Heart right ventricle (tissue), 16 donors: Measurements from ENCODE around the gene PIK3C3. TPM values are rescaled to one million over a fixed set of nuclear protein-coding genes. Genes with fewer than 3 reads are reported as not detected.

ENCODE experiments used
- ATAC-seq, 8 donors: fragments of 200-7000 bp; cut with Tn5 transposase; one replicate each; pipeline ENCODE4 v1.9.1; 2020; ENCODE audit warnings: mild to moderate bottlenecking in 8 of 8, moderate library complexity in 8 of 8, moderate number of reproducible peaks in 1 of 8
- DNase-seq, 2 donors: peaks; one replicate each; pipeline ENCODE4 v3.0.0-alpha.2; 2020
- H3K27ac ChIP-seq, 10 donors: fragments of 200-600 bp; sonication (generic) in 2 of 10; one replicate each; pipeline versions ENCODE4 v1.5.0 to v1.8.0; 2020 to 2022; ENCODE audit warnings: mild to moderate bottlenecking in 3 of 10
- H3K27me3 ChIP-seq, 7 donors: fragments of 200-600 bp; one replicate each; pipeline ENCODE4 v1.8.0; 2021 to 2022; ENCODE audit warnings: mild to moderate bottlenecking in 2 of 7
- H3K36me3 ChIP-seq, 9 donors: fragments of 200-600 bp; sonication (generic) in 1 of 9; one replicate each; pipeline versions ENCODE4 v1.5.0 to v1.8.0; 2020 to 2022; ENCODE audit warnings: mild to moderate bottlenecking in 2 of 9
- H3K4me1 ChIP-seq, 9 donors: fragments of 200-600 bp; sonication (generic) in 1 of 9; one replicate each; pipeline versions ENCODE4 v1.5.0 to v1.8.0; 2020 to 2022; ENCODE audit warnings: mild to moderate bottlenecking in 4 of 9
- H3K4me3 ChIP-seq, 10 donors: fragments of 200-600 bp; sonication (generic) in 2 of 10; one replicate each; pipeline versions ENCODE4 v1.5.0 to v1.8.0; 2020 to 2022; ENCODE audit warnings: mild to moderate bottlenecking in 7 of 10, moderate library complexity in 2 of 10
- H3K9me3 ChIP-seq, 11 donors: fragments of 200-600 bp in 10 of 11; sonication (generic) in 2 of 11; one replicate each; pipeline versions ENCODE4 v1.5.0 to v1.8.0; 2013 to 2022; ENCODE audit warnings: mild to moderate bottlenecking in 2 of 11, control low read depth in 1 of 11, moderate library complexity in 1 of 11
- CTCF ChIP-seq, 9 donors: fragments of 200-600 bp; sonication (generic) in 2 of 9; IDR thresholded peaks; one replicate each; pipeline versions ENCODE4 v1.5.0 to v1.8.0; 2021 to 2022; ENCODE audit warnings: antibody characterized with exemption in 9 of 9, mild to moderate bottlenecking in 5 of 9, moderate library complexity in 1 of 9
- WGBS, 2 donors: extraction: QIAGEN DNeasy Blood & Tissue Kit; methylation state at CpG; one replicate each; pipeline ENCODE4 v1.1.7; 2013; ENCODE audit warnings: inconsistent platforms in 1 of 2; 5-methylcytosine and 5-hydroxymethylcytosine counted together
- intact Hi-C, 10 donors: fragments of 100-400 bp; cut with DNase I; formaldehyde crosslinking; loops; one replicate each; pipeline versions ENCODE4 v1.11.1 to v1.14.2; 2022
- polyA plus RNA-seq, 2 donors: library from polyadenylated mRNA; stranded (reverse); fragments of 200-250 nt; gene quantifications; one replicate each; pipeline ENCODE4 v1.2.3, GENCODE V29; 2013
- total RNA-seq, 10 donors: library from RNA; stranded (reverse); fragmentation: NEBNext Ultra II Directional in 3 of 10; extraction: Animal tissue kit (Norgen Biotek cat#: 25700) in 3 of 10; gene quantifications; one replicate each; pipeline versions ENCODE4 v1.2.1 to v1.2.4, GENCODE V29; 2021 to 2023
- donor health status: Arrhythmogenic right ventricular cardiomyopathy.
- donor health status: ischemic (EF 13 %, LVEDD 7.1; RV severe dilation, severe dysfunction).
- donor health status: healthy with polysubstance abuse.
- donor health status: DM: no; HTN: yes; CAD: no.
- donor health status: DM: no; HTN: no; CAD: no.
- donor health status: ischemic (EF 25% LVEDD 6.9; RV normal size, moderate dysfunction).
- donor health status: ischemic (EF 25% LVEDD 5.7; RV mildly dilated, moderate dysfunction).
- donor health status: healthy.
- donor health status: DM: yes; HTN: yes; CAD: no.
- donor health status: Ischemic cardiomyopathy.
- donor health status: ischemic (EF 35%, LVEDD 5.7; RV mildly dilated, moderate dysfunction).
- donor health status: nonischemic (EF 11% LVEDD 7.7; RV severe dilation, severe dysfunction).
- donor health status: DM: yes; HTN: yes; CAD: no.
- donor health status: PGD.
- donor health status: ischemic (EF 29% LVEDD 5.4; RV normal size, mild dysfunction).
- donor health status: nonischemic (EF 23%, LVEDD 6.1; RV moderate dilation, normal function).

PIK3C3 gene
- total and polyA plus RNA-seq, 12 donors, result 20.8 to 41.4 (median 30.9) TPM

- no peak for TF ChIP-seq CTCF (IDR thresholded peaks at IDR 0.05)
- no peaks in the 10 kb centered on the region for H3K27me3 ChIP-seq
- H3K4me3 ChIP-seq, result no peak overlapping the region
- ATAC-seq (peak in 3 of 8 donors; percentile 8 to 66 (median 14)), DNase-seq (no peak)
- peaks cover 6 to 55% (median 34%) of the 10 kb centered on the region in 9 donors for H3K4me1 ChIP-seq
- intact Hi-C loops, result no loop called here
- H3K36me3 ChIP-seq, result peaks cover 0 to 90% (median 27%) of the 10 kb centered on the region in 9 donors
- peak overlapping the region in 3 of 10 donors; percentile 4 to 27 (median 14) for H3K27ac ChIP-seq
- no peaks in the 10 kb centered on the region for H3K9me3 ChIP-seq
- WGBS, 2 donors, result 47 to 54% methylated on average over 7 of the region's 7 CpGs
These were observed 10.7 kb downstream of the PIK3C3 start for GRCh38 chr18:41965634-41966255.

GRCh38 chr18:41966943-41967342 is 11.9 kb downstream of the PIK3C3 start:
- Histone ChIP-seq H3K9me3 (no peaks in the 10 kb centered on the region), H3K27ac (no peak overlapping the region), H3K4me3 (no peak overlapping the region), H3K36me3 (peaks cover 0 to 90% (median 28%) of the 10 kb centered on the region in 9 donors), H3K4me1 (peaks cover 6 to 46% (median 31%) of the 10 kb centered on the region in 9 donors), H3K27me3 (no peaks in the 10 kb centered on the region)
- DNase-seq (no peak), ATAC-seq (peak in 2 of 8 donors; percentile 41 to 58)
- intact Hi-C loops, result no loop called here
- WGBS, 2 donors, result 93 to 94% methylated on average over 4 of the region's 4 CpGs
- TF ChIP-seq CTCF (IDR thresholded peaks at IDR 0.05), result no peak

GRCh38 chr18:41967680-41968079 is 12.6 kb downstream of the PIK3C3 start:
- 66 to 67% methylated on average over 2 of the region's 2 CpGs for WGBS, 2 donors
- Histone ChIP-seq H3K9me3 (no peaks in the 10 kb centered on the region), H3K4me3 (no peak overlapping the region), H3K36me3 (peaks cover 0 to 89% (median 21%) of the 10 kb centered on the region in 9 donors), H3K4me1 (peaks cover 6 to 44% (median 34%) of the 10 kb centered on the region in 9 donors), H3K27me3 (no peaks in the 10 kb centered on the region), H3K27ac (no peak overlapping the region)
- intact Hi-C loops, result no loop called here
- TF ChIP-seq CTCF (IDR thresholded peaks at IDR 0.05), result no peak
- ATAC-seq, result peak in 4 of 8 donors; percentile 30 to 58 (median 44)
- no peak for DNase-seq

- H3K36me3 ChIP-seq, result peaks cover 0 to 76% (median 13%) of the 10 kb centered on the region in 9 donors
- no peak for DNase-seq
- intact Hi-C loops, result no loop called here
- H3K4me1 ChIP-seq, result peaks cover 6 to 43% (median 31%) of the 10 kb centered on the region in 9 donors
- H3K9me3 ChIP-seq, result no peaks in the 10 kb centered on the region
- 96 to 100% methylated on average over 1 of the region's 1 CpG for WGBS, 2 donors
- H3K27me3 ChIP-seq, result no peaks in the 10 kb centered on the region
- no peak overlapping the region for H3K4me3 ChIP-seq
- TF ChIP-seq CTCF (IDR thresholded peaks at IDR 0.05), result no peak
- H3K27ac ChIP-seq, result no peak overlapping the region
- ATAC-seq, result no peak
These were observed 14.8 kb downstream of the PIK3C3 start for GRCh38 chr18:41969881-41970280.
